H1 (cell line): ENCODE results near the gene ADGRB2. TPM values are rescaled to one million over a fixed set of nuclear protein-coding genes. Genes with fewer than 3 reads are reported as not detected.

Experiments used
- CHD7 ChIP-seq: fragments of 300-600 bp; sonication (generic); IDR thresholded peaks from 2 replicates; pipeline ENCODE4 v1.7.1; 2012; ENCODE audit warnings: low read length, moderate library complexity, mild to moderate bottlenecking, inconsistent platforms; ENCODE audit not compliant: insufficient replicate concordance
- EP300 ChIP-seq, 2 experiments: IDR thresholded peaks; 1 replicate in 1 of 2; 2 replicates in 1 of 2; pipeline ENCODE4 v1.6.1; 2011 to 2012; ENCODE audit warnings: low read depth in 2 of 2, low read length in 2 of 2, mild to moderate bottlenecking in 2 of 2, borderline replicate concordance in 1 of 2, inconsistent platforms in 1 of 2, moderate library complexity in 1 of 2
- POU5F1 ChIP-seq: IDR thresholded peaks from 2 replicates; pipeline ENCODE4 v1.6.1; 2011; ENCODE audit warnings: low read depth, mild to moderate bottlenecking, low read length, moderate library complexity
- RXRA ChIP-seq: IDR thresholded peaks from 2 replicates; pipeline ENCODE4 v1.6.1; 2011; ENCODE audit warnings: low read depth, mild to moderate bottlenecking, low read length, moderate library complexity; ENCODE audit not compliant: insufficient read depth
- polyA plus RNA-seq, 7 experiments: library from polyadenylated mRNA; depleted of rRNA in 3 of 7; stranded (reverse) in 5 of 7; unstranded in 2 of 7; fragments of >200 nt in 5 of 7; fragments of 200-250 nt in 2 of 7; gene quantifications; 1 replicate in 5 of 7; 2 replicates in 1 of 7; 4 replicates in 1 of 7; pipeline versions ENCODE4 v1.2.1 to v1.2.3, GENCODE V29; 2011 to 2013; ENCODE audit warnings: missing spikeins in 2 of 7, mixed read lengths in 2 of 7
- total RNA-seq: library from RNA; stranded (reverse); fragmentation: NEBNext Ultra II Directional; extraction: Animal tissue kit (Norgen Biotek cat#: 25700); gene quantifications from 2 replicates; pipeline ENCODE4 v1.2.1, GENCODE V29; 2021
- TF ChIP-seq, protein P1 (sequence below): IDR thresholded peaks from 2 replicates; pipeline ENCODE4 v1.6.1; 2011; ENCODE audit warnings: low read depth, mild to moderate bottlenecking, low read length; ENCODE audit not compliant: insufficient read depth

Gene ADGRB2
- total and polyA plus RNA-seq, 2 of the 8 experiments (the other 6 are each of a cell fraction or from before 2014, with no cell fraction given) = 15.6 to 26.2 TPM

DNA sequence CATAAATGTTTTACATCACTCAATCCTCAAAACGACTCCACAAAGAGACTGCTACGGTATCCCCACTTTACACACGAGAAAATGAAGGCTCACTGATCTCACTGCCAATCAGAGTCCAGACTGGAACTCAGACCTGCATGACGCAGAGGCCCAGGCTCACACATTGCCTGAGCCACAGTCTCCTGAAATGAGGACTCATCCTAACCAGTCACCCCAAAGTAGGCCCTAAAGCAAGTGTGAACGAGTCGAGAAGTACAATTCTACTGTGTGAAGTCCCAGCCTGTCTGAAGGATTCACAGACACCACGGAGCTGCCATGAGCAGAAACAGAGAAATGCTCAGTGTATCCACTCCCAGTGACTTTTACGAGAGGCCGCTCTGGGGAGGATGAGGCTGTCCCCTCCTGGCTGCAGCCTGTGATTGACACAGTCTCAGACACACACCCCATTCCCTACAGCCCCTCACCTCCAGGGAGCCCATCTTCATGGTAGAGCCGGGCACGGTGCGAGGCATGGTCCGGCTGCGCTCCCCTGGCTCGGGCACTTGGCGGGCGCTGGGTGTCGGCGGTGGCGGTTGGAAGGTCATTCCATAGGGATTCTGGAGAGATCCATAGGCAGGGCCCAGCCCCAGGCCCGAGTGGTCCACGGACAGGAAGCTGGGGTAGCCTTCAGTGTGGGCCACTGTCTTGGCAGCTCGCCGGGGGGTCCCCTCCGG, 33.6 kb downstream of the ADGRB2 start (continued):
- TF ChIP-seq CHD7 (no peak), EP300 (IDR thresholded peaks at IDR 0.05; ENCODE audit: borderline replicate concordance in 1 of 2, low read depth in 2 of 2, low read length in 2 of 2) (no peak), RXRA (no peak), POU5F1 (no peak)
- TF ChIP-seq, protein P1, sequence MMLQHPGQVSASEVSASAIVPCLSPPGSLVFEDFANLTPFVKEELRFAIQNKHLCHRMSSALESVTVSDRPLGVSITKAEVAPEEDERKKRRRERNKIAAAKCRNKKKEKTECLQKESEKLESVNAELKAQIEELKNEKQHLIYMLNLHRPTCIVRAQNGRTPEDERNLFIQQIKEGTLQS = no peak
- TF ChIP-seq, all 59 proteins: peak for 0
